GM21447 (cell line): ENCODE results near the gene TRMT10C.
A peak's percentile ranks its signal among the peaks of the same experiment; 100 is the strongest.
"Not testable (repeated sequence)": the region's sequence is repeated elsewhere in the genome, so short reads cannot be mapped to it uniquely, and the experiment has no call there.

ENCODE experiments used
- ATAC-seq: cut with Tn5 transposase; IDR thresholded peaks from one replicate; pipeline ENCODE4 v1.9.1; 2021; ENCODE audit not compliant: unreplicated experiment

The TRMT10C gene

DNA sequence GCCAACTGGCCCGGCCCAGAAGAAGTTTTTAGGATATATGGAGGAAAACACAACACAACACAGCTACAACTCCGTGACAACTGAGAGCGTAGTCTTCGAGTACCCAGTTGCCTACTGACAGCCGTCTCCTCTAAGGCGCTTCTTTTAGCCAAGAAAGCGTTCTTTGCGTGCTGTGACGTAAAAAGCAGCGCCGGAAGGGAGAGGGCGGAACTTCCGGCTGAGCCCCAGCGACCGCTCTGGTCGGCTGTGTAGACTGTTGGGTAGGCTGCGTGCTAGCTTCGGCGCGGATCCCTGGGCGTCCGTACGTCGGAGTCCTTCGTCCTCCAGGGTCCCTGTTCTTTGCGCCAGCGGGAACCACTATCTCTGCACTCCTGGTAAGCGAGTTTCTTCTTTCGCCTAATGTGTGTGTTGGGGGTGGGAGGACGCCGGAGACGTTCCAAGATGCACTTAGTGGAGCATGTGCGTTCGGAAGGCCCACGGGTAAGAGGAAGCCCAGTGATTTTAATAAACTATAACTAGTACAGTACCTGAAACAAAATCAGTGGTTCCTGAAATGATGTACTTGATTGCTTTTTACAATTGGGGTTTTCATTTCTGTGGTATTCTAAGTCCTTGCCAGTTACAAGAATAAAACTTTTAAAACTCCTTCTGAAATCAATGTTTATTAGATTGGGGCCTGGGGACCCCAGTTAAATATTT lies at the start of gene TRMT10C:
Gene TRMT10C, plus strand, starts transcription at position 239 of the 699 bp plus-strand sequence. CDS start 2,914 bp downstream, outside the sequence.
- ATAC-seq: peak; percentile 100

DNA sequence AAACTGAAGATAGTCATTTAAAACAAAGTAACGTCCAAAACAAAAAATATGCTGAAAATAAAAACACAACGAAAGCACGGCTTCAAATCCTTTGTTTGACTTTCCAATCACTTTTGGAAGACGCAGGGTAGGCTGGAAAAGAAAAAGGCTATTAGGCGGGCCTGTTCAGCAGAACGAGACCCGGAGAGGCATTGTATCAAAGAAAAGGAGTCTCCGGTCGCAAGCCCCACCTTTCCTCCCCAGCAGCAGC lies 49.3 kb upstream of the TRMT10C start:
- ATAC-seq: peak; percentile 27

GRCh38 chr3:101512646-101513418 lies 48.8 kb upstream of the TRMT10C start, which contains the start of gene SENP7:
Gene SENP7 (minus strand): TSS chr3:101513212. CDS start chr3:101513130, 82 bp downstream.
- ATAC-seq: peak; percentile 71

DNA sequence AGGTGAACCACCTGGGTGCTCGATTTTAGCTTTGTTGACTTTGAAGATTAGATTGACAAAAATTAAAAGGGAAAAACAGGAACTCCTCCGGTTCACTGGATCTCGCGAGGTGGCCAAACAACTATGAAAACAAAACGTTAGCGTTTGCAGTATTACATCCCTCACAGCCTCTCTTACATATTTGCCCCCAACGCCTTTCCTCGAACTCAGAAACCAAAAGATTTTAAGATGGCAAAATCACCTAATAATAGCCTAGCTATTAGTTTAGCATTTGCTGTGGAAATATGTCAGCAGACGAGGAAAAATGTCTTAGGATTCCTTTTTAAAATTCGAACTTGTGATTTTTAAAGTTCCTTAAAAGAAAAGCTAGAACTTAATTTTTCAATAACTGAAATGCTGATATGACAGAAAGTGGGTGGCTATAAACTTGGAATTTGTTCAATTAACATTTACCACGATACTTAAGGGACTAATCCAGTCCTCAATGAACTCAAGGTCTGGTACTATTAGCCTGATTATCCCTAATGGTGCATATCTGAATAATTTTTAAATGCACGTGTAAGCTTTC lies 48.2 kb upstream of the TRMT10C start:
- peak; percentile 27 for ATAC-seq

DNA sequence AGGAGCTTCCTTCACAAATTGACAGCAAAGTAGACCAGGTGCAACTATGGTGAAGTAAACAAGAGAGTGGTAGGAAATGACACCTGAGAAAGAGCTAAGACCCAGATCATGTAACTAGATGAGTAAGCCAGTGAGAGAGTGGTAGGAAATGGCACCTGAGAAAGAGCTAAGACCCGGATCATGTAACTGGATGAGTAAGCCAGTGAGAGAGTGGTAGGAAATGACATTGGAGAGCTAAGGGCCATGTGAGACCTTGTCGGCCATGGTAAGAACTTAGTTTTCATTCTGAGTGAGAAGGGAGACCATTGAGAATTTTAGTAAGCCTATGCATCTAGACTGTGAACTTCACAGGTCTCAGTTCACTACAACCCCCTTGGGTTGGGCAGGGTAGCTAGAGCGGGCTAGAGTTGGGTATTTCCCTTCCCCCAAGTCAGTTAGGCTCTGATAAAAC lies 43.2 kb upstream of the TRMT10C start:
- peak; percentile 98 for ATAC-seq

GRCh38 chr3:101519685-101520365 lies 41.8 kb upstream of the TRMT10C start:
- no peak for ATAC-seq

- no peak for ATAC-seq
These were observed 40.4 kb upstream of the TRMT10C start for GRCh38 chr3:101521211-101521701.

GRCh38 chr3:101527441-101527840 lies 34.2 kb upstream of the TRMT10C start:
- ATAC-seq: no peak

DNA sequence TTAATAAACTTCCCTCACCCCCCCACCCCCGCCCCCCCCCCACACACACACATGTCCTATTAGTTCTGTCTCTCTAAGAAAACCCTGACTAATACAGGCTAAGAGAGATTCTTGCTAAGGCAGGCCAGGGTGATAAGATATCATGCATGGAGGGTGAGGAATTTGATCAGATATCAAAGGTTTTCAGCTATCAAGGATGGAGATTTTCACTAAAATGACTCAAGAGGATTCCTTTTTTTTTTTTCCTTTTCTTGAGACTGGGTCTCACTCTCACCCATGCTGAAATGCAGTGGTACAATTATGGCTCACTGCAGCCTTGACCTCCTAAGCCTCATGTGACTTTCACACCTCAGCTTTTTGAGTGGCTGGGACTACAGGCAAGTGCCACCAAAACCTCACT lies 33.8 kb upstream of the TRMT10C start:
- no peak for ATAC-seq

DNA sequence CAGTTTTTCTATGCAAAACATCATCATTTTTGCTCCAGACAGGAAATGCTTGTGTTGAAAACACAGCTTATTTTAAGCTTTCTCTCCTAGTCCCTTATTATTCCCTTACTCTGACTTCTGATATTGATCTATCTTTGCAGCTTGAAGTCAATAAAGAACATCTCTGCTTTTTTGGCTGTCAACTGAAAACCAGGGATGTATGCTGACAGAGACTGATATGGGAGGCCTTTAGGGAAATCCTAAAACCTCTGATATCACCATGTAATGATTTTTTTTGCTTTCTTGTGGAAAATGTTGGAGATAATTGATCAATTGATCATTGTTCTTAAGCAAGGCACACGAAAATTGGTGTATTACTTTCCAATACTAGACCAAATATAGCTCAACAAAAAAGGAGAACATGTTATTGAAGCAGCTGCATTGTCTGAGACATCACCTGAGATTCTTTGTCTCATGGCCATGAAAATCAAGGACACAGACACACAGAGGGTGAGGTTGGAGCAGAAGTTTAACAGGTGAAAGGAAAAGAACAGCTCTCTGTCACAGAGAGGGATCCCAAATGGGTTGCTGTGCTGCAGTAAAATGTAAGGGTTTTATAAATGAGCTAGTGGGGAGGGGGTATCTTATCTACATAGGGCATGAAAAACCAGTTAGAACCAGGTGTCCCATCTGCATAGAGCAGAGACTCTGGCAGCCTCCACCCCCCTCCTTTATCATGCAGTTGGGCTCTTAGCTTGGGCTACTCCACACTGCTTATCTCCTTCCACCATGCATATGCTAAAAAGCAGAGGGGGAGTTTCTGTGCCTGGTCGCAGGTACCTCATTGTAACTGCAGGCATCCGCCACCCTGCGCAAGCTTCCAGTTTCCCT lies 31.6 kb upstream of the TRMT10C start:
- no peak for ATAC-seq

DNA sequence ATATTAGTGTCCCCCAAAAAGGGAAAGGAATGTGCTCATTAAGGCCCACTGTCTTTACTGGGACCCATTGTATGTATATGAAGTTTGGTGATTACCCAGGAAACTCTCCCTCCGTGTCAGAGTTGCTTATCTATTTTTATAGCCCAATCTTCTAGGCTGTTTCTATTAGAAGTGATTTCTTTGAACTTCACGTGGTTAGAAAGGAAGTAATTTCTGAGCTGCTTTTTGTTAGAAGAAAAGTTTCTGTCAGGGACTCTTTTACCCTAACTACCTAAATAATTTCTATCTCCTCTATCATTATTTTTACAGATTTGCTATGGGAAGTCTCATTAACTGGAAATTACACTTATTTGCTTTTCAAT lies 31.0 kb upstream of the TRMT10C start:
- no peak for ATAC-seq

GRCh38 chr3:101531473-101532086 lies 30.1 kb upstream of the TRMT10C start:
- ATAC-seq: no peak

- no peak for ATAC-seq
These were observed 28.7 kb upstream of the TRMT10C start for GRCh38 chr3:101532783-101533602.

GRCh38 chr3:101533603-101533968 lies 28.1 kb upstream of the TRMT10C start:
- ATAC-seq: no peak

GRCh38 chr3:101535221-101535620 lies 26.4 kb upstream of the TRMT10C start:
- no peak for ATAC-seq

- ATAC-seq: no peak
These were observed 25.4 kb upstream of the TRMT10C start for GRCh38 chr3:101536266-101536665.

GRCh38 chr3:101536955-101537354 lies 24.7 kb upstream of the TRMT10C start:
- not testable (repeated sequence) for ATAC-seq

- no peak for ATAC-seq
These were observed 18.7 kb upstream of the TRMT10C start for GRCh38 chr3:101542957-101543356.

DNA sequence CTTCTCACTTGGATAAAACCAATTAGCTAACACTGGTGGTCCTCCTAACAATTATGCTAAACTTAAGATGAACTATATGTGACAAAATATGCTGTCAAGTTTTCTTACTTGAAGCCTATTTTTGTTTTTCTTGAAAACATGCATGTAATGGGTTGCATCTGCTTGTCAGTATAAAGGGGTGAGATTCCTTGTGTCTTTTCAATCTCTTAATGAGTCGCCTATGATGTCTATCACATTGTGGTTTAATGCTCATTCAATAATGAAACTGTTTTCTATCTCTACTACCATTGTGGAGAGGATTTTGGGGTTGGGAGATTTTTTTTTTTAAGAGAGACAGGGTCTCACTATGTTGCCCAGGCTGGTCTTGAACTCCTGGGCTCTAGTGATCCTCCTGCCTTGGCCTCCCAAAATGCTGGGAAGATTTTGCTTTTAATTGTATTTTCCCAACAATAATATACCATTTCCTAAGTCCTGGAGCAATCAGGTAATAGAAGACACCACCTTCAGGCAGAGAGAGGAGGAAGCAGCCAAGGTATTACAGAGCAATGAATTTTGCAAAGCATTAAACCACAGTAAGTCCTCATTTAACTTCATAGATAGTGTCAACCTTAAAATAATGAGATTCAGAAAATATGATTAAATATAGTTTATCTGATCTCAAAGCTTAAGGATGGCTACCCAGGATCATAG lies 17.4 kb upstream of the TRMT10C start:
- ATAC-seq: no peak
